GM23248 (cell line): Measurements from ENCODE around the gene ARHGEF28. TPM values are rescaled to one million over a fixed set of nuclear protein-coding genes. Genes with fewer than 3 reads are reported as not detected.

Source experiments
- DNase-seq: peaks from one replicate; pipeline ENCODE4 v3.0.0-alpha.2; 2015
- H2AFZ ChIP-seq: fragments of 200-600 bp; sonication (generic); 2 replicates; pipeline ENCODE4 v1.6.1; 2016; ENCODE audit warnings: antibody characterized with exemption
- H3F3A ChIP-seq: fragments of 200-600 bp; sonication (generic); 2 replicates; pipeline ENCODE4 v1.6.1; 2016; ENCODE audit warnings: mild to moderate bottlenecking, antibody characterized with exemption, mixed run types; ENCODE audit not compliant: insufficient read depth
- H3K27ac ChIP-seq: fragments of 200-600 bp; sonication (generic); 2 replicates; pipeline ENCODE4 v1.5.1; 2016; ENCODE audit warnings: mild to moderate bottlenecking
- H3K27me3 ChIP-seq: fragments of 200-600 bp; sonication (generic); replicated peaks from 2 replicates; pipeline ENCODE4 v1.6.1; 2016; ENCODE audit warnings: mild to moderate bottlenecking; ENCODE audit not compliant: insufficient read depth
- H3K36me3 ChIP-seq: fragments of 200-600 bp; sonication (generic); 2 replicates; pipeline ENCODE4 v1.6.1; 2016; ENCODE audit warnings: low read depth, mild to moderate bottlenecking
- H3K4me1 ChIP-seq: fragments of 200-600 bp; sonication (generic); 2 replicates; pipeline ENCODE4 v1.6.1; 2016; ENCODE audit warnings: mild to moderate bottlenecking; ENCODE audit not compliant: insufficient read depth
- H3K4me2 ChIP-seq: fragments of 200-600 bp; sonication (generic); one replicate; pipeline ENCODE4 v1.6.1; 2016; ENCODE audit warnings: mild to moderate bottlenecking; ENCODE audit not compliant: unreplicated experiment
- H3K4me3 ChIP-seq: fragments of 200-600 bp; sonication (generic); 2 replicates; pipeline ENCODE4 v1.5.1; 2016; ENCODE audit warnings: mild to moderate bottlenecking
- H3K79me2 ChIP-seq: fragments of 200-600 bp; sonication (generic); 2 replicates; pipeline ENCODE4 v1.6.1; 2016; ENCODE audit warnings: mild to moderate bottlenecking; ENCODE audit not compliant: insufficient read depth
- H3K9ac ChIP-seq: fragments of 200-600 bp; sonication (generic); 2 replicates; pipeline ENCODE4 v1.6.1; 2016; ENCODE audit warnings: mild to moderate bottlenecking
- H3K9me2 ChIP-seq: fragments of 200-600 bp; sonication (generic); 2 replicates; pipeline ENCODE4 v1.6.1; 2016; ENCODE audit warnings: mixed run types, mild to moderate bottlenecking, moderate library complexity; ENCODE audit not compliant: insufficient read depth
- H3K9me3 ChIP-seq: fragments of 200-600 bp; sonication (generic); one replicate; pipeline ENCODE4 v1.6.1; 2017; ENCODE audit warnings: low read depth
- H4K20me1 ChIP-seq: fragments of 200-600 bp; sonication (generic); 2 replicates; pipeline ENCODE4 v1.6.0; 2016; ENCODE audit not compliant: insufficient read depth
- EZH2 ChIP-seq: fragments of 200-600 bp; sonication (generic); IDR thresholded peaks from 2 replicates; pipeline ENCODE4 v1.6.1; 2018; ENCODE audit warnings: antibody characterized with exemption, mild to moderate bottlenecking; ENCODE audit not compliant: insufficient read depth, poor library complexity, severe bottlenecking
- EZH2phosphoT487 ChIP-seq: fragments of 200-600 bp; sonication (generic); IDR thresholded peaks from 2 replicates; pipeline ENCODE4 v1.6.1; 2018; ENCODE audit warnings: antibody characterized with exemption, moderate library complexity, mild to moderate bottlenecking, low read depth; ENCODE audit not compliant: insufficient read depth
- WGBS, 2 experiments: methylation state at CpG; one replicate each; pipeline ENCODE4 v1.1.6; 2015 to 2017; ENCODE audit warnings: low lambda C conversion rate in 2 of 2, low coverage in 1 of 2; ENCODE audit errors: missing lambda C conversion rate in 2 of 2; 5-methylcytosine and 5-hydroxymethylcytosine counted together
- in situ Hi-C: fragments of 300-500 bp; cut with MboI; formaldehyde crosslinking; loops from 2 replicates; pipeline ENCODE4 v1.15.0; 2020
- polyA plus RNA-seq: library from polyadenylated mRNA; unstranded; fragments of >200 nt; fragmentation: Nextera tagmentation; extraction: Ambion mirVana; gene quantifications from 2 replicates; pipeline ENCODE4 v1.2.1, GENCODE V29; 2016
- total RNA-seq: library from RNA; depleted of rRNA; stranded (reverse); fragments of >200 nt; shearing (Covaris generic); gene quantifications from 2 replicates; pipeline ENCODE4 v1.2.3, GENCODE V29; 2014

The ARHGEF28 gene
- total and polyA plus RNA-seq, 2 experiments from 2014 or later = 5.0 to 9.6 TPM

- no peaks in the 10 kb centered on the region for H3K9me2 ChIP-seq
- H3K9me3 ChIP-seq = no peaks in the 10 kb centered on the region
- H3K4me2 ChIP-seq = no peak overlapping the region
- H3K9ac ChIP-seq = no peak overlapping the region
- H3F3A ChIP-seq = no peaks in the 10 kb centered on the region
- no peaks in the 10 kb centered on the region for H3K27me3 ChIP-seq
- no peak overlapping the region for H3K27ac ChIP-seq
- in situ Hi-C loops = no loop called here
- no peak for TF ChIP-seq EZH2
- no peak for TF ChIP-seq EZH2phosphoT487
- no peaks in the 10 kb centered on the region for H3K36me3 ChIP-seq
- WGBS, 2 experiments = 79 to 81% methylated on average over 4 of the region's 4 CpGs
- H3K79me2 ChIP-seq = peaks cover 3% of the 10 kb centered on the region; the same call in 1 of the 2 replicates
- no peak for DNase-seq
- no peaks in the 10 kb centered on the region for H3K4me1 ChIP-seq
- H2AFZ ChIP-seq = no peak overlapping the region
- H3K4me3 ChIP-seq = no peak overlapping the region
- H4K20me1 ChIP-seq = no peaks in the 10 kb centered on the region
Measured at GRCh38 chr5:73740274-73740790, 114.3 kb downstream of the ARHGEF28 start.

GRCh38 chr5:73743161-73743560 lies 117.2 kb downstream of the ARHGEF28 start:
- H3K27ac ChIP-seq = no peak overlapping the region
- no peak overlapping the region for H2AFZ ChIP-seq
- no peaks in the 10 kb centered on the region for H4K20me1 ChIP-seq
- H3K9me3 ChIP-seq = no peaks in the 10 kb centered on the region
- WGBS, 2 experiments = 91 to 100% methylated on average over 2 of the region's 2 CpGs
- H3F3A ChIP-seq = no peaks in the 10 kb centered on the region
- no peaks in the 10 kb centered on the region for H3K36me3 ChIP-seq
- H3K27me3 ChIP-seq = no peaks in the 10 kb centered on the region
- H3K4me3 ChIP-seq = no peak overlapping the region
- H3K9ac ChIP-seq = no peak overlapping the region
- in situ Hi-C loops = no loop called here
- no peaks in the 10 kb centered on the region for H3K4me1 ChIP-seq
- DNase-seq = no peak
- peaks cover 3% of the 10 kb centered on the region; the same call in 1 of the 2 replicates for H3K79me2 ChIP-seq
- H3K9me2 ChIP-seq = no peaks in the 10 kb centered on the region
- no peak for TF ChIP-seq EZH2
- TF ChIP-seq EZH2phosphoT487 = no peak
- H3K4me2 ChIP-seq = no peak overlapping the region

- no peak overlapping the region for H3K4me2 ChIP-seq
- no peaks in the 10 kb centered on the region for H3K9me2 ChIP-seq
- no peak overlapping the region for H3K4me3 ChIP-seq
- H3K4me1 ChIP-seq = no peaks in the 10 kb centered on the region
- H3K9me3 ChIP-seq = no peaks in the 10 kb centered on the region
- no peak overlapping the region for H2AFZ ChIP-seq
- no peak for DNase-seq
- H3F3A ChIP-seq = no peaks in the 10 kb centered on the region
- no peak overlapping the region for H3K27ac ChIP-seq
- TF ChIP-seq EZH2phosphoT487 (no peak), EZH2 (no peak)
- 53 to 67% methylated on average over 1 of the region's 1 CpG for WGBS, 2 experiments
- H3K9ac ChIP-seq = no peak overlapping the region
- H4K20me1 ChIP-seq = no peaks in the 10 kb centered on the region
- in situ Hi-C loops = no loop called here
- 0 out of 2 replicates have a peak, but pooled peaks cover 3% of the 10 kb centered on the region for H3K79me2 ChIP-seq
- no peaks in the 10 kb centered on the region for H3K27me3 ChIP-seq
- H3K36me3 ChIP-seq = no peaks in the 10 kb centered on the region
Measured at GRCh38 chr5:73745836-73746235, 119.8 kb downstream of the ARHGEF28 start.

GRCh38 chr5:73746608-73747007 lies 120.6 kb downstream of the ARHGEF28 start:
- H4K20me1 ChIP-seq = no peaks in the 10 kb centered on the region
- no peaks in the 10 kb centered on the region for H3F3A ChIP-seq
- H3K79me2 ChIP-seq = 0 out of 2 replicates have a peak, but pooled peaks cover 3% of the 10 kb centered on the region
- H3K27me3 ChIP-seq = no peaks in the 10 kb centered on the region
- H3K9me2 ChIP-seq = no peaks in the 10 kb centered on the region
- no peaks in the 10 kb centered on the region for H3K4me1 ChIP-seq
- DNase-seq = no peak
- no peak overlapping the region for H3K9ac ChIP-seq
- TF ChIP-seq EZH2phosphoT487 (no peak), EZH2 (no peak)
- H3K4me2 ChIP-seq = no peak overlapping the region
- H3K36me3 ChIP-seq = no peaks in the 10 kb centered on the region
- H2AFZ ChIP-seq = no peak overlapping the region
- in situ Hi-C loops = no loop called here
- H3K4me3 ChIP-seq = no peak overlapping the region
- no peak overlapping the region for H3K27ac ChIP-seq
- no peaks in the 10 kb centered on the region for H3K9me3 ChIP-seq
- WGBS, 2 experiments = 94% methylated on average over 2 of the region's 2 CpGs

GRCh38 chr5:73747696-73748380 lies 121.8 kb downstream of the ARHGEF28 start:
- DNase-seq = no peak
- Histone ChIP-seq H3K4me1 (no peaks in the 10 kb centered on the region), H3K4me3 (no peak overlapping the region), H3K36me3 (no peaks in the 10 kb centered on the region), H3K9ac (no peak overlapping the region), H3K27ac (no peak overlapping the region), H3K9me2 (no peaks in the 10 kb centered on the region), H3K9me3 (no peaks in the 10 kb centered on the region), H3K4me2 (no peak overlapping the region), H3K79me2 (0 out of 2 replicates have a peak, but pooled peaks cover 3% of the 10 kb centered on the region), H3K27me3 (no peaks in the 10 kb centered on the region), H4K20me1 (no peaks in the 10 kb centered on the region), H3F3A (no peaks in the 10 kb centered on the region), H2AFZ (no peak overlapping the region)
- in situ Hi-C loops = no loop called here
- TF ChIP-seq EZH2phosphoT487 = no peak
- TF ChIP-seq EZH2 = no peak
- WGBS, 2 experiments = 88 to 90% methylated on average over 7 of the region's 7 CpGs
